UCSD-AML1 (cell line): ENCODE measurements around the gene SUPT3H.
"Not testable (repeated sequence)": the region's sequence is repeated elsewhere in the genome, so short reads cannot be mapped to it uniquely, and the experiment has no call there.

Experiments used
- DNase-seq: peaks from one replicate; lab custom pipeline; 2025; ENCODE audit not compliant: unreplicated experiment; lab: John Stamatoyannopoulos, UW

The SUPT3H gene

GRCh38 chr6:44918671-44919296, 458.9 kb downstream of the SUPT3H start:
- DNase-seq = no peak

DNA sequence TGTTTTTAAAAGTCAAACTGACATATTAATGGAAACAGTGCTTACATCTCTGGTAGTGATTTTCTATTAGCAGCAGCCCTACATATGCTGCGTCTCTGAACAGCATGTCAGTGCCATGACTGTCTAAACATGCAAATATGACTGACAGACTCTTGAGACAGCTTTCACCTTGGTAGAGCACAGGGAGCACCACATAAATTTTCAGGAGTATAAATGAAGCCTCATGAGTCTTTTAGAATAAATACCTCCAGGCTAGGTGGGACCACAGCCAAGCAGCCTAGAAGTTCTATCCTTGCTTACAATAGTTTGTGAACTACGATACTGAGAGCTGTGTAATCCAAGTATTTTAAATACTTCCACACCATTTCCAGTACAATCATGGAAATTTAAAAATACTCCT, 460.3 kb downstream of the SUPT3H start:
- no peak for DNase-seq

GRCh38 chr6:44915111-44915510, 462.6 kb downstream of the SUPT3H start:
- DNase-seq = no peak

- no peak for DNase-seq
These were observed 463.6 kb downstream of the SUPT3H start for GRCh38 chr6:44914141-44914540.

DNA sequence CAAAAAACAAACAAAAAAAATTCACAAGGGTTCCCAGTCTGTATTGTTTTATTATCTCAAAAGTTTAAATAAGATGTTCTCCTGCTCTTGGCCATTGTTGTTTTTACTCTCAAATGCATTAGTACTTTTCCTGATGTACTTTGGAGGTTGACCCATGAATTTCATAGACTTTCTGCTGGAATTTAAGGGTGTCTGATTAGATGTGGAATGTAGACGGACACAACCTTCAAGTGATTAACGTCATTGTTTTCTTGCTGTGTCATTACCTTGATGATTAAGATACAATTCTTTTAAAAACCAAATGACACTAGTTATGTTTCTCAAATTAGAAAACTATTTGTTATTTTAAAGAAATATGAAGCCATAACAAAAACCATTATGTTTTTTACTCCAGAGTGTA, 471.0 kb downstream of the SUPT3H start:
- no peak for DNase-seq

GRCh38 chr6:44900358-44900757, 477.4 kb downstream of the SUPT3H start:
- DNase-seq = not testable (repeated sequence)

DNA sequence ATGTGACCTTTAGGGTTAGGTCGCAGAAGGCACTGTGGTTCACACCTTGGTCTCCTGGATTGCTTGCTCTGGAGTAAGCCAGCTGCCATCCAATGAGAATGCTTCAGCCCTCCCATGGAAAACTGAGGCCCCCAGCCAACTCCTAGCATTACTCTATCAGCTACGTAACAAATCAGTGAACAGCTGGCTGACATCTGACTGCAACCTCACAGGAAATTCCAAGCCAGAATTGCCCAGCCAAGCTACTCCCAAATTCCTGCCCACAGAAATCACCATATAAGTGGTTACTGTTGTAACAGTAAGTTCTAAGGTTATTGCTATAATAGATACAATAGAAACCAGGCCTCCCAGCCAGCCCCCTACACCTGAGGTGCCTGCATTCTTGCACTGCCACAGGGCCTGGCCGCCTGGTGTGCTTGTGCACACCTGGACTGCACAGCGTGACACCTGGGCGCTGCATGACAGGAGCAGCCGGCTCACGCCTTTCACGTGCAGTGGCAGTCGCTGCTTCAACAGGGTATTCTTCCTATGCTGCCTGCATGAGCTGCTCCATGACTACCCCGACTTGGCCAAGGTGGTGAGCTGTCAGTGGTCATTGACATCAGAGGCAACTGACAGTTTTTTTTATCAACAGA, 479.3 kb downstream of the SUPT3H start:
- DNase-seq = no peak

- DNase-seq = no peak
These were observed 480.4 kb downstream of the SUPT3H start for GRCh38 chr6:44897316-44897715.

DNA sequence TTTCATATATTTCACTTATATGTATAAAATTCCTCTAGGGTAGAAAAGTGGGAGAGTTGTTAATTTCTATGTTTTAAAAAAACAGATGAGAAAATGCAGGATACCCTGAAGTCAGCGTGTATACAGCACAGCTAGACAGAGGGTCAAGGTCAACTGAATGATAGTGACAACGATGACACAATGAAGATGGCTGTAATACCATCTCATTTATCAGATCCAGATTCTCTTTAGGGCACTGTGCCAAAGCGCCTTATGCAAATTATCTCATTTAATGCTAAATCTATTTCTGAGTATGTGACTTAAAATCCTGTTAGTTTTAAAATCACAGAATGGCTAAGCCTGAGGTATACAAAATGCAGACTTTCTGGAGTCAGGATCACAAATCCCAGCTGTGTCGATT, 481.0 kb downstream of the SUPT3H start:
- no peak for DNase-seq

- DNase-seq = no peak
These were observed 485.2 kb downstream of the SUPT3H start for GRCh38 chr6:44892579-44892978.

DNA sequence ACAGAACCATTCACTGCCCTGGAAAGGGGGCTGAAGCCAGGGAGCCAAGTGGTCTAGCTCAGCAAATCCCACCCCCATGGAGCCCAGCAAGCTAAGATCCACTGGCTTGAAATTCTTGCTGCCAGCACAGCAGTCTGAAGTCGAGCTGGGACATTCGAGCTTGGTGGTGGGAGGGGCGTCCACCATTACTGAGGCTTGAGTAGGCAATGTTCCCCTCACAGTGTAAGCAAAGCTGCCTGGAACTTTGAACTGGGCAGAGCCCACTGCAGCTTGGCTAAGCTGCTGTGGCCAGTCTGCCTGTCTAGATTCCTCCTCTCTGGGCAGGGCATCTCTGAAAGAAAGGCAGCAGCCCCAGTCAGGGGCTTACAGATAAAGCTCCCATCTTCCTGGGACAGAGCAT, 498.7 kb downstream of the SUPT3H start:
- DNase-seq = not testable (repeated sequence)

- DNase-seq = not testable (repeated sequence)
These were observed 501.1 kb downstream of the SUPT3H start for GRCh38 chr6:44876638-44877037.

DNA sequence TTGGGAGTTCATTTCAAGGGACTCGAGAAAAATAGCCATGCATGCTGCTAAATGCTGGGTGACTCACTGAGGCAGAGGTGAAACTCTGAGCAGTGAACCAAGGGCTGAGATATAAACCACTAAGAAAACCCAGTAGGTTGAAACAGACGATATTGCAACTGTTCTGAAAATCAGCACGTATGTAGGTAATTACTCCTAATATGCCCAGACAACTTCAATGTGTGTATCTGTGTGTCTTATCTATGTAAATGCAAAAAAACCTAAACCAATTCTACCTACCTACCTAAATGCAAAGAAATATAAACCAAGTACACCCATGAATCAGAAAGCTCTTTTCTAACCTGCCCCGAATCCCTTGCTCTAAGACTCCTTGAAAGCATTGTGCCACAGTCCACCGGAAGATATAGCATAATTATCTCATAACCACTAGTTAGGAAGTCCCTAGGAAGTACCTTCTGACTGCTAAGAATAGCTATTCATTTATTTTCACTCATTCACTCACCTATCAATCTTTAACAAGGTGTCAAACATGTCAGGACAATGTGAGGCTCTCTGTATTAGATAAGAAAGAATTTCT, 508.3 kb downstream of the SUPT3H start:
- no peak for DNase-seq

DNA sequence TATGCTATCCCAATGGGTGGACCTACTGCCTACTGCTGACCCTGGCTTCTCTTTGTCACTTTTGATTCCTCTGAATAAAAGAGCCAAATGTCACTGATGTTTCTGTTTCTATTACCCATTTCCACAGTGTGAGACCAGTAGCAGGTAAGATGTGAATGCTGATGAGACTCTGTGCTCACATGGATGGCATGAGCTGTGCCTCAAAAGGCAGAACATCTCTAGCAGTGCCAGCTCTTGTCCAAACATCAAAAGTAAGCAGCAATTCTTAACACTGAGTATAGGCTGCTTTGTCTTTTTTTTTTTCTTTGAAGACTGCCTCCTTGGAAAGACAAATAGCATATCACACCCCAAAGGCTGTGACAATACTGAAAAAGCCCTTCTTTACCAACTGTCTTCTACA, 508.8 kb downstream of the SUPT3H start:
- DNase-seq = no peak

GRCh38 chr6:44868335-44868668, 509.4 kb downstream of the SUPT3H start:
- DNase-seq = no peak

DNA sequence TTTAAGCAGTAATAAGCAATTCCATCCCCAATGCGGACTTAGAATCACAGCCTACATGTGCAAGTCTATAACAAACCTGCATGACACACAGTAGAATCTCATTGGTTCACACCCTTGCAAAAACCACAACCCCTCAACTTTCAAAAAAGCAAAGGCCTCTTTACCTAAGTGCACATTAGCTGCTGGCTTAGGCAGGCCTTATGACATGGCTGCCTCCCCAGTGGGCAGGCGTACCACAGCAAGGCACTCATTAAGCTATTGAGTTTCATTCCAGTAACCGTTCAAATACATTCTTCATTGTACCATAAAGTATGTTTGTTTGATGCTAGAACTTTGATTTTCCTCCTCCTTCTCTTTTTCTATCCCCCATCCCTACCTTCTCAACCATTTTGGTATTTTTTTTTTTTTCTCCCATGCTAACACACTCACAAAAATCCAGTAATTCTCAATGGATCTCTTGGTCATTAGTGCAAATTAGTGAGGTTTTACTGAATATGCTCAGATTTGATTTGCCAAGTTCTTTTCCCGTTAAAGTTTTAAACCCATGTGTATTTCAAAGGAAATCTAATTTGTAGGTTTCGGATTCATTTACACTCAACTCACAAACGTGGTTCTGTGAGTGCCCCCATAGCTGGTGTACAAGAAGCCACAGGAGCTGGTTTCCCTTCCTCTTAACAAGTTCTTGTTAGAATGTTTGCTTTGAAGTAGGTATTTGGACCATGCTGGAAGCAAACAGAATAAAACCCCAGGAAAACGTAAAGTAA, 510.0 kb downstream of the SUPT3H start:
- DNase-seq = no peak

- DNase-seq = not testable (repeated sequence)
These were observed 512.5 kb downstream of the SUPT3H start for GRCh38 chr6:44865184-44865583.

DNA sequence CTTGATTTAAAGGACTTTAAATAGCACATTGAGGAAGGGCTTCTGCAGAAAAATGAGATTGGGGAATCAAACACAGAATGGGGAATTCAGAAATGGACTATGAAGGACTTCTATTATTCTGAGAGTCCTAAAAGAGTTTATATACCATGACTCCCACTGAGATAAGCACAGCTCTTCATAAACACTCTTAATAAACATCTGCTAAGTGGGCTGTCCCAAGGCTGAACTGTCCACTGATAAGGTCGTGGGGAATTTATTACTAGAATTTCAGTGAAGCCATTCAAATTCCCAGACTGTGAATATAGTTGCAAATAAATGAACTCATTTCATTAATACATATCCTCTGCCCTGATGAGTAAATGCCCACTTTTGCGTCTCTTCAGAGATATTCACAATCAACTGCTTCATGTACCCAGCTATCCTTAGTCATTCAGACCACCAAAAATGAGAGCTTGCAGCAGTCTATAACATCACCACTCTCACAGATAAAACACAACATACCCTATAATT, 517.8 kb downstream of the SUPT3H start:
- no peak for DNase-seq

DNA sequence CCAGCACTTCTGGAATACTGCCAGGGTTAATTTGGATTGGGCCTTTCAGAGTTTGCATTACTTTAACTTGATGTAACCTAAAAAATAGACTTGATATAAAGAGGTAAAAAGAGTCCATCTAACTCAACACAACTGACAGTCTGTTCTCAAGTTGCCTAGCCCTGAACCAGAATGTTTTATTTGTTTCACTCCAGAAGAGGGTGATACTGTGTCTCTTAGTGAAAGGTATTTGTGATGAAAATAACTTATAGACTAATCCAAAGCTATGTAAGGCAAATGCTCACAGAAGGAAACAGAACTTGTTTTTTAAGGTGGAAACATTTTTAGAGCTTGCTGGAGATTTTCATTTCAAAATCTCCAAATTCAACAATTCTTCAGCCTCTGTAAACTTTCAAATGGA, 518.7 kb downstream of the SUPT3H start:
- DNase-seq = no peak

- no peak for DNase-seq
These were observed 521.3 kb downstream of the SUPT3H start for GRCh38 chr6:44856479-44856878.

DNA sequence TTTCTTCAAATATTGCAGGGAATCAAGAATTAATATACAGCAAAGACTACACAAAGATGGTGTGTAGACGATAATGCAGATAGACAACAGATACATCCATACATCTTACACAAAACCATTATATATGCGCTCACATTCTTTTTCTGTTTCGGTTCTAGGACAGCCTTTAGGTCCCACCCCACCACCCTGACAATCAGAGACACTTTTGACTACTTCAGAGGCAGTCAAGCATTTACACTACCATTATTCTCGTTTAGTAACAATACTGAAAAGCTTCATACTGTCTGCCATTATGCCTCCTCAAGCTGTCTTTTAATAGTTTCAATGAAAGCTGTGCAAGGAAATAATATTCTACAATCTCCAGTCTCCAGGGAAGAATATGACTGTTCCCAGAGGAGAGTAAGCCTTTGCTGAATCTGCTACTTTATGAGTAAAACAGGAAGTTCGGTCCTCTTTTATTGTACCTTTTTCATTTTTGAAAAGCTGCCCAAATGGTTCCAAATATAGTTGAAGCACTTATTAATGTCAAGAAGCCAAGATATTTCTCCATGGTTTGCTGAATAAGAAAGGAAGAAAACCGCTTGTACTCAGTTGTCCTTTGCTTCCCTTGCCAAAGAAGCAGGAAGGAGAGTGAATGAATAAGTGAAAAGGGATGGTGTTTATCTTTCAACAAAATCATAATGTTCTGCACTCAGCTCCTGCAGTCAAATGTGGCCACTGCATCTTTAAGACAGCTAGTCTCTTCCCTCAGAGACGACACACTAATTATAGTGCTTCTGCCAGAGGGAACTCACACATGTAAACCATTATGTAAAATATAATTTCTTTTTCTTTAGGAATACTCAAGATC, 521.9 kb downstream of the SUPT3H start:
- DNase-seq = no peak
